Stimulated activated CD8-positive, alpha-beta memory T cell treated with anti-CD3 and anti-CD28 coated beads, Interleukin-2, amount 100 ng/mL, for 1 hour (primary cell): ENCODE data around the gene RMDN2.
"Not testable (repeated sequence)": the region's sequence is repeated elsewhere in the genome, so short reads cannot be mapped to it uniquely, and the experiment has no call there.

Experiments used
- DNase-seq, 2 donors: peaks; one replicate each; pipeline ENCODE4 v3.0.0-alpha.2; 2020; ENCODE audit warnings: low read depth in 2 of 2

The RMDN2 gene

GRCh38 chr2:37992601-37993000, 67.5 kb downstream of the RMDN2 start:
- DNase-seq, result no peak

- DNase-seq, result no peak
Observed at GRCh38 chr2:37993143-37993542, 68.1 kb downstream of the RMDN2 start.

GRCh38 chr2:37997629-37998028, 72.5 kb downstream of the RMDN2 start:
- DNase-seq, result no peak

- DNase-seq, result no peak
Observed at GRCh38 chr2:38000485-38001222, 75.6 kb downstream of the RMDN2 start.

- not testable (repeated sequence) for DNase-seq
Observed at GRCh38 chr2:38010187-38010586, 85.1 kb downstream of the RMDN2 start.

GRCh38 chr2:38010995-38011394, 85.9 kb downstream of the RMDN2 start:
- DNase-seq, result no peak

- DNase-seq, result no peak
Observed at GRCh38 chr2:38013158-38013752, 88.2 kb downstream of the RMDN2 start.

GRCh38 chr2:38016219-38016618, 91.1 kb downstream of the RMDN2 start:
- DNase-seq, result no peak

- DNase-seq, result no peak
Observed at GRCh38 chr2:38017836-38018235, 92.7 kb downstream of the RMDN2 start.

- DNase-seq, result not testable (repeated sequence)
Observed at GRCh38 chr2:38020359-38021069, 95.4 kb downstream of the RMDN2 start.

- no peak for DNase-seq
Observed at GRCh38 chr2:38021589-38021988, 96.5 kb downstream of the RMDN2 start.

- DNase-seq, result no peak
Observed at GRCh38 chr2:38026846-38027245, 101.8 kb downstream of the RMDN2 start.

- no peak for DNase-seq
Observed at GRCh38 chr2:38028829-38029228, 103.7 kb downstream of the RMDN2 start.

GRCh38 chr2:38029512-38029911, 104.4 kb downstream of the RMDN2 start:
- DNase-seq, result no peak

GRCh38 chr2:38030635-38031355, 105.7 kb downstream of the RMDN2 start:
- no peak for DNase-seq

GRCh38 chr2:38032946-38033345, 107.9 kb downstream of the RMDN2 start:
- no peak for DNase-seq

- DNase-seq, result no peak
Observed at GRCh38 chr2:38033646-38034045, 108.6 kb downstream of the RMDN2 start.

- no peak for DNase-seq
Observed at GRCh38 chr2:38035968-38036367, 110.9 kb downstream of the RMDN2 start.

GRCh38 chr2:38037325-38037724, 112.2 kb downstream of the RMDN2 start:
- no peak for DNase-seq

- DNase-seq, result no peak
Observed at GRCh38 chr2:38037757-38038621, 112.9 kb downstream of the RMDN2 start.

- DNase-seq, result no peak
Observed at GRCh38 chr2:38038682-38039081, 113.6 kb downstream of the RMDN2 start.
